Caco-2 (cell line): Measurements from ENCODE around the gene OSR1. TPM values are rescaled to one million over a fixed set of nuclear protein-coding genes. Genes with fewer than 3 reads are reported as not detected.

Experiments used
- BruUV-seq: library from RNA; stranded (reverse); fragments of 400-500 nt; replicated peaks from 2 replicates; lab custom pipeline; 2021; lab: Mats Ljungman, UMichigan
- CTCF ChIA-PET: fragments of 300-600 bp; sonication (Branson Sonifier 250); formaldehyde crosslinking; loops from one replicate; lab custom pipeline; 2022; ENCODE audit warnings: antibody characterized with exemption; lab: Charles Lee
- POLR2A ChIA-PET: fragments of 300-600 bp; sonication (Branson Sonifier 250); formaldehyde crosslinking; loops from one replicate; lab custom pipeline; 2022; ENCODE audit warnings: antibody characterized with exemption; lab: Charles Lee
- DNase-seq, 2 experiments: peaks; one replicate each; pipeline versions ENCODE4 v3.0.0 to v3.0.0-alpha.2; 2020 to 2022
- H3K27me3 ChIP-seq: replicated peaks from 2 replicates; pipeline ENCODE4 v1.6.0; 2011; ENCODE audit warnings: low read length; ENCODE audit not compliant: control insufficient read depth, insufficient read depth
- H3K36me3 ChIP-seq: 2 replicates; pipeline ENCODE4 v1.5.1; 2011; ENCODE audit warnings: low read length; ENCODE audit not compliant: control insufficient read depth, insufficient read depth
- H3K4me1 ChIP-seq: fragments of 250-450 bp; sonication (Bioruptor Pico); 2 replicates; pipeline ENCODE4 v1.5.1; 2020; ENCODE audit warnings: mild to moderate bottlenecking
- H3K4me3 ChIP-seq: 2 replicates; pipeline ENCODE4 v1.5.1; 2011; ENCODE audit warnings: low read depth, mild to moderate bottlenecking, control low read depth, low read length
- H3K9me3 ChIP-seq: fragments of 250-450 bp; sonication (Bioruptor Pico); 2 replicates; pipeline ENCODE4 v1.5.1; 2020; ENCODE audit warnings: mild to moderate bottlenecking, moderate library complexity
- H3K27ac Mint-ChIP-seq: one replicate; pipeline ENCODE4 v1.8.0; 2022; ENCODE audit warnings: mixed read lengths; ENCODE audit not compliant: unreplicated experiment
- H3K27me3 Mint-ChIP-seq: one replicate; pipeline ENCODE4 v1.8.0; 2022; ENCODE audit warnings: mixed read lengths; ENCODE audit not compliant: insufficient read depth, unreplicated experiment
- H3K36me3 Mint-ChIP-seq: one replicate; pipeline ENCODE4 v1.8.0; 2022; ENCODE audit warnings: mild to moderate bottlenecking, mixed read lengths; ENCODE audit not compliant: insufficient read depth, unreplicated experiment
- H3K4me1 Mint-ChIP-seq: one replicate; pipeline ENCODE4 v1.8.0; 2022; ENCODE audit warnings: low read depth, mixed read lengths; ENCODE audit not compliant: unreplicated experiment
- H3K4me3 Mint-ChIP-seq: one replicate; pipeline ENCODE4 v1.8.0; 2022; ENCODE audit warnings: mild to moderate bottlenecking, moderate library complexity, mixed read lengths; ENCODE audit not compliant: unreplicated experiment
- H3K9me3 Mint-ChIP-seq: one replicate; pipeline ENCODE4 v1.8.0; 2022; ENCODE audit warnings: mixed read lengths; ENCODE audit not compliant: unreplicated experiment
- intact Hi-C: fragments of 100-400 bp; cut with micrococcal nuclease; formaldehyde crosslinking; loops from one replicate; pipeline ENCODE4 v1.10.0; 2022; ENCODE audit not compliant: unreplicated experiment
- total RNA-seq: library from RNA; stranded (reverse); gene quantifications from 2 replicates; pipeline ENCODE4 v1.2.3, GENCODE V29; 2022
- TF ChIP-seq, protein P1 (sequence below), 2 experiments: fragments of 200-600 bp in 1 of 2; IDR thresholded peaks; 1 replicate in 1 of 2; 2 replicates in 1 of 2; pipeline versions ENCODE4 v1.5.1 to v1.8.0; 2011 to 2022; ENCODE audit warnings: antibody characterized with exemption in 1 of 2, control low read depth in 1 of 2, inconsistent platforms in 1 of 2, low read depth in 1 of 2, low read length in 1 of 2, mild to moderate bottlenecking in 1 of 2, moderate library complexity in 1 of 2; ENCODE audit not compliant: insufficient read depth in 1 of 2, severe bottlenecking in 1 of 2, unreplicated experiment in 1 of 2

OSR1 gene
- total RNA-seq, 1 experiment from 2014 or later, result 3.2 TPM

GRCh38 chr2:19355931-19356544 is 2.4 kb downstream of the OSR1 start:
- no peak for DNase-seq
- Histone ChIP-seq H3K27me3 (no peaks in the 10 kb centered on the region), H3K36me3 (no peaks in the 10 kb centered on the region), H3K4me1 (no peaks in the 10 kb centered on the region; the same call in 1 of the 2 replicates), H3K9me3 (no peaks in the 10 kb centered on the region), H3K4me3 (no peak overlapping the region)
- TF ChIP-seq, protein P1, sequence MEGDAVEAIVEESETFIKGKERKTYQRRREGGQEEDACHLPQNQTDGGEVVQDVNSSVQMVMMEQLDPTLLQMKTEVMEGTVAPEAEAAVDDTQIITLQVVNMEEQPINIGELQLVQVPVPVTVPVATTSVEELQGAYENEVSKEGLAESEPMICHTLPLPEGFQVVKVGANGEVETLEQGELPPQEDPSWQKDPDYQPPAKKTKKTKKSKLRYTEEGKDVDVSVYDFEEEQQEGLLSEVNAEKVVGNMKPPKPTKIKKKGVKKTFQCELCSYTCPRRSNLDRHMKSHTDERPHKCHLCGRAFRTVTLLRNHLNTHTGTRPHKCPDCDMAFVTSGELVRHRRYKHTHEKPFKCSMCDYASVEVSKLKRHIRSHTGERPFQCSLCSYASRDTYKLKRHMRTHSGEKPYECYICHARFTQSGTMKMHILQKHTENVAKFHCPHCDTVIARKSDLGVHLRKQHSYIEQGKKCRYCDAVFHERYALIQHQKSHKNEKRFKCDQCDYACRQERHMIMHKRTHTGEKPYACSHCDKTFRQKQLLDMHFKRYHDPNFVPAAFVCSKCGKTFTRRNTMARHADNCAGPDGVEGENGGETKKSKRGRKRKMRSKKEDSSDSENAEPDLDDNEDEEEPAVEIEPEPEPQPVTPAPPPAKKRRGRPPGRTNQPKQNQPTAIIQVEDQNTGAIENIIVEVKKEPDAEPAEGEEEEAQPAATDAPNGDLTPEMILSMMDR (IDR thresholded peaks at IDR 0.05; ENCODE audit: insufficient read depth in 1 of 2, low read depth in 1 of 2, low read length in 1 of 2, severe bottlenecking in 1 of 2, unreplicated experiment in 1 of 2), result no peak
- H3K27ac Mint-ChIP-seq, result no peak overlapping the region
- H3K36me3 Mint-ChIP-seq, result no peaks in the 10 kb centered on the region
- BruUV-seq, result no TSS peak
- H3K4me1 Mint-ChIP-seq, result no peaks in the 10 kb centered on the region
- H3K4me3 Mint-ChIP-seq, result no peak overlapping the region
- CTCF ChIA-PET, result no interaction called here
- H3K27me3 Mint-ChIP-seq, result no peaks in the 10 kb centered on the region
- no peaks in the 10 kb centered on the region for H3K9me3 Mint-ChIP-seq
- POLR2A ChIA-PET, result no interaction called here
- intact Hi-C loops, result loop anchor here (5.0 kb wide), 1 partner anchor 794 kb away; the partner anchor contains the start of gene RDH14

GRCh38 chr2:19355416-19355821 is 3.0 kb downstream of the OSR1 start:
- no peaks in the 10 kb centered on the region for H3K9me3 Mint-ChIP-seq
- H3K4me1 ChIP-seq, result no peaks in the 10 kb centered on the region; the same call in 1 of the 2 replicates
- H3K27me3 Mint-ChIP-seq, result no peaks in the 10 kb centered on the region
- TF ChIP-seq, protein P1 (IDR thresholded peaks at IDR 0.05; ENCODE audit: insufficient read depth in 1 of 2, low read depth in 1 of 2, low read length in 1 of 2, severe bottlenecking in 1 of 2, unreplicated experiment in 1 of 2), result no peak
- no peaks in the 10 kb centered on the region for H3K27me3 ChIP-seq
- no TSS peak for BruUV-seq
- H3K36me3 Mint-ChIP-seq, result no peaks in the 10 kb centered on the region
- ChIA-PET CTCF (no interaction called here), POLR2A (no interaction called here)
- H3K4me3 ChIP-seq, result no peak overlapping the region
- no peak overlapping the region for H3K4me3 Mint-ChIP-seq
- H3K36me3 ChIP-seq, result no peaks in the 10 kb centered on the region
- no peak overlapping the region for H3K27ac Mint-ChIP-seq
- H3K9me3 ChIP-seq, result no peaks in the 10 kb centered on the region
- no peaks in the 10 kb centered on the region for H3K4me1 Mint-ChIP-seq
- no peak for DNase-seq
- intact Hi-C loops, result loop anchor here (5.0 kb wide), 1 partner anchor 793 kb away; the partner anchor contains the start of gene RDH14

GRCh38 chr2:19355014-19355405 is 3.4 kb downstream of the OSR1 start:
- Histone ChIP-seq H3K27me3 (no peaks in the 10 kb centered on the region), H3K4me1 (no peaks in the 10 kb centered on the region; the same call in 1 of the 2 replicates), H3K4me3 (no peak overlapping the region), H3K9me3 (no peaks in the 10 kb centered on the region), H3K36me3 (no peaks in the 10 kb centered on the region)
- Mint-ChIP-seq H3K4me1 (no peaks in the 10 kb centered on the region), H3K9me3 (no peaks in the 10 kb centered on the region), H3K27ac (no peak overlapping the region), H3K4me3 (no peak overlapping the region), H3K36me3 (no peaks in the 10 kb centered on the region), H3K27me3 (no peaks in the 10 kb centered on the region)
- TF ChIP-seq, protein P1 (IDR thresholded peaks at IDR 0.05; ENCODE audit: insufficient read depth in 1 of 2, low read depth in 1 of 2, low read length in 1 of 2, severe bottlenecking in 1 of 2, unreplicated experiment in 1 of 2), result no peak
- no TSS peak for BruUV-seq
- POLR2A ChIA-PET, result no interaction called here
- intact Hi-C loops, result loop anchor here (5.0 kb wide), 1 partner anchor 793 kb away; the partner anchor contains the start of gene RDH14
- DNase-seq, result no peak
- CTCF ChIA-PET, result no interaction called here
